HepG2 (cell line): Measurements from ENCODE around the gene ZNF367. TPM values are rescaled to one million over a fixed set of nuclear protein-coding genes. Genes with fewer than 3 reads are reported as not detected.

Experiments
- AHDC1 ChIP-seq: sonication (generic); formaldehyde crosslinking; IDR thresholded peaks from 2 replicates; pipeline ENCODE4 v1.5.1; 2020; ENCODE audit warnings: mild to moderate bottlenecking, missing genetic modification reagents, borderline replicate concordance
- ELF4 ChIP-seq: sonication (generic); formaldehyde crosslinking; IDR thresholded peaks from 2 replicates; pipeline ENCODE4 v1.5.0; 2020; ENCODE audit warnings: missing genetic modification reagents, mild to moderate bottlenecking, moderate library complexity, borderline replicate concordance
- ETV5 ChIP-seq: IDR thresholded peaks from 2 replicates; pipeline ENCODE4 v1.6.1; 2018; ENCODE audit warnings: missing biosample characterization, missing genetic modification reagents, inconsistent platforms, borderline replicate concordance
- FOSL1 ChIP-seq: sonication (generic); formaldehyde crosslinking; IDR thresholded peaks from 2 replicates; pipeline ENCODE4 v1.9.0; 2021; ENCODE audit warnings: missing genetic modification reagents, borderline replicate concordance
- HINFP ChIP-seq: sonication (generic); formaldehyde crosslinking; IDR thresholded peaks from 2 replicates; pipeline ENCODE4 v1.4.0; 2020; ENCODE audit warnings: low read depth, mild to moderate bottlenecking, missing genetic modification reagents
- MLLT10 ChIP-seq: sonication (generic); formaldehyde crosslinking; IDR thresholded peaks from 2 replicates; pipeline ENCODE4 v1.4.0; 2020; ENCODE audit warnings: missing genetic modification reagents
- NCOA2 ChIP-seq: sonication (generic); formaldehyde crosslinking; IDR thresholded peaks from 2 replicates; pipeline ENCODE4 v1.8.0; 2022; ENCODE audit warnings: inconsistent platforms
- PLRG1 ChIP-seq: fragments of 450-650 bp; conservative IDR thresholded peaks from 2 replicates; pipeline ENCODE4 v1.6.1; 2016
- PRPF4 ChIP-seq: fragments of 200-400 bp; formaldehyde crosslinking; IDR thresholded peaks from 2 replicates; pipeline ENCODE4 v1.6.1; 2016; ENCODE audit warnings: low read length, low read depth; ENCODE audit not compliant: poor library complexity, severe bottlenecking
- RXRB ChIP-seq: IDR thresholded peaks from 2 replicates; pipeline ENCODE4 v1.6.1; 2016; ENCODE audit warnings: borderline replicate concordance, missing genetic modification reagents, missing compliant biosample characterization
- SAP130 ChIP-seq: IDR thresholded peaks from 2 replicates; pipeline ENCODE4 v1.6.1; 2016; ENCODE audit warnings: low read depth
- TCF7 ChIP-seq: sonication (generic); IDR thresholded peaks from 2 replicates; pipeline ENCODE4 v1.6.1; 2016; ENCODE audit warnings: antibody characterized with exemption, low read depth
- TFE3 ChIP-seq: IDR thresholded peaks from 2 replicates; pipeline ENCODE4 v1.6.1; 2016
- ZNF275 ChIP-seq: sonication (generic); formaldehyde crosslinking; IDR thresholded peaks from 2 replicates; pipeline ENCODE4 v1.8.0; 2022; ENCODE audit warnings: missing genetic modification reagents, mild to moderate bottlenecking, inconsistent platforms, borderline replicate concordance
- ZNF34 ChIP-seq: sonication (generic); formaldehyde crosslinking; IDR thresholded peaks from 2 replicates; pipeline ENCODE4 v1.4.0; 2020; ENCODE audit warnings: mild to moderate bottlenecking, missing genetic modification reagents, borderline replicate concordance
- ZNF770 ChIP-seq: sonication (generic); formaldehyde crosslinking; IDR thresholded peaks from 2 replicates; pipeline ENCODE4 v1.5.0; 2020; ENCODE audit warnings: mild to moderate bottlenecking, missing genetic modification reagents
- polyA plus RNA-seq, 8 experiments: library from polyadenylated mRNA; depleted of rRNA in 3 of 8; stranded (reverse) in 7 of 8; unstranded in 1 of 8; fragments of >200 nt; fragmentation: Illumina TruSeq in 4 of 8; extraction: Trizol in 4 of 8; gene quantifications; 2 replicates each; pipeline versions ENCODE4 v1.2.1 to v1.2.3, GENCODE V29; 2011 to 2016; ENCODE audit warnings: low read depth in 4 of 8, missing spikeins in 1 of 8, mixed read lengths in 1 of 8; ENCODE audit not compliant: insufficient read depth in 1 of 8
- total RNA-seq, 5 experiments: library from RNA; depleted of rRNA; stranded (reverse); fragments of >200 nt; fragmentation: Illumina TruSeq; extraction: Trizol; gene quantifications; 2 replicates each; pipeline ENCODE4 v1.2.3, GENCODE V29; 2016; ENCODE audit warnings: low read depth in 1 of 5

ZNF367 gene
- total and polyA plus RNA-seq, 2 of the 13 experiments (the other 11 are each of a cell fraction or from before 2014, with no cell fraction given), result 2.9 to 7.7 TPM

- TF ChIP-seq TFE3 (no peak), ZNF34 (CRISPR knock-in tag) (no peak), MLLT10 (CRISPR knock-in tag) (no peak), ZNF275 (CRISPR knock-in tag) (no peak), ZNF770 (peak; percentile 52; the same call in 1 of the 2 replicates), SAP130 (CRISPR knock-in tag) (peak; percentile 94), AHDC1 (CRISPR knock-in tag) (peak; percentile 49; the same call in 1 of the 2 replicates), HINFP (CRISPR knock-in tag) (no peak; the same call in 1 of the 2 replicates), RXRB (CRISPR knock-in tag) (peak; percentile 81), NCOA2 (CRISPR knock-in tag) (peak; percentile 80), FOSL1 (CRISPR knock-in tag) (no peak), ETV5 (CRISPR knock-in tag) (peak; percentile 64; the same call in 1 of the 2 replicates), PLRG1 (no peak), PRPF4 (no peak), ELF4 (CRISPR knock-in tag) (no peak), TCF7 (0 out of 2 replicates have a peak, but pooled peaks have one; percentile 8)
Observed at GRCh38 chr9:96391021-96391765, 27.0 kb downstream of the ZNF367 start (continued).
